Stimulated activated CD4-positive, alpha-beta T cell treated with anti-CD3 and anti-CD28 coated beads, Interleukin-1b, Interleukin-23, amount 100 ng/mL, for 1 hour (primary cell): ENCODE data around the gene TH.
"Not testable (repeated sequence)": the region's sequence is repeated elsewhere in the genome, so short reads cannot be mapped to it uniquely, and the experiment has no call there.

Experiments used
- DNase-seq, 2 donors: peaks; one replicate each; pipeline ENCODE4 v3.0.0-alpha.2; 2020; ENCODE audit warnings: low read depth in 2 of 2

Gene TH

DNA sequence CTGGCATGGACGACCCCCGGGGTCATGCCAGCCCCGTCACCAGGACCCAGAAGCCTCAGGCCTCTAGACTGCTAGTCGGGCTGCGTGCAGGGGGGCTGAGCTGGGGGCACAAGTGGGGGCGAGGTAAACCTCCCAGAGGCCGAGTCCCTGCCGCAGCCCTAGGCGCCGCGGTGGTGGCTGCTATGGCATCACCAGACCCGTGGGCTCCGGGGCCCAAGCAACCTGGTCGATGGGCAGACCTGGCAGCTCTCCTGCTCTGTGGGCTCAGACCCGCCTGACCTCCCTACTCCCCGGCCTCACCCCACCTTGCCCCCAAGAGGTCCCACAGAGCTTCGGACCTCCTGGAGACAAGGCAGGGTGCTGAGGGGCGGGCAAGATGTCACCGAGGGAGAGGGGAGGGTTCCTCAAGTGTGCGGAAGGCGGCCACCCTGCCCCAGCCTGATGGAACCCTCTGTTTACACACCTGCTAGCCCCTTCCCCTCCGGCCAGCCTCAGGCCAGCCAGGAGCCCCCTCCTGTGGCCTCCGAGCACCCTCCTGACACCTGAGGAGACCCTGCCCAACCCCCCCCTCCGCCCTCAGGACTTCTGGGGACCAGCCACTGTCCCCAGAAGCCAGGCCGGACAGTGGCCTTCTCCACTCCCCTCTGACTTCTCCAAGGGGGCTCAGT, 41.8 kb downstream of the TH start:
- no peak for DNase-seq

GRCh38 chr11:2129308-2129698, 42.3 kb downstream of the TH start:
- DNase-seq, result no peak

GRCh38 chr11:2128511-2129307, 42.9 kb downstream of the TH start:
- no peak for DNase-seq

- DNase-seq, result no peak
Measured at GRCh38 chr11:2128130-2128510, 43.5 kb downstream of the TH start.

DNA sequence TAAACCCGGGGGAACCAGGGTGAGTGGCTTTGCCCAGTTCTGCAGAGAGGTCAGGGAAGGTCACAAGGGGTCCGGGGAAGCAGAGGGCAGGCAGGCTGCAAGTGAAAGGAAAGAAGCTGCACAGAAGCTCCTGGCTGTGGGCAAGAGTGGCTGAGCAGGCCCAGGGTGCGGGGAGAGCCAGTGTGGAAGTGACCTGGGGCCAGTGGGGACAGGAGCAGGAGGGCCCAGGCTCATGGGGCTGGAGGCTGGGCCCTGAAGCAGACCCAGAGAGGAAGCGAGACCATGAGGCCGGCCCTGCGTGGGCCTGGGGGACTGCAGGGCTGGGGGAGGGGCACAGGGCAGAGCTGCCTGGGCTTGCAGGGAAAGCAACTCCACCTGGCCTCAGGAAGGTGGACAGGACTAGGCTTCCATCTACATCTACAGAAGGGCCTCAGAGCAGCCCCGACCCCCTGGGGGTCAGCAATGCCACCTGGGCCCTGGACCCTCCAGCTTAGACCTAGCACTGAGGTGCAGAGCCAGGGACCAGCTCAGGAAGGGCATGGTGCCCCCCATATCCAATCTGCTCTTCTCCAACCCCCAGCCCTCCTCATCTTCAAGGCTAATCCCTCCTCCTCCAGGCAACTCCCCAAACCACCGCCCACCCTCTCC, 44.0 kb downstream of the TH start:
- no peak for DNase-seq

- no peak for DNase-seq
Measured at GRCh38 chr11:2126520-2127085, 45.0 kb downstream of the TH start.

DNA sequence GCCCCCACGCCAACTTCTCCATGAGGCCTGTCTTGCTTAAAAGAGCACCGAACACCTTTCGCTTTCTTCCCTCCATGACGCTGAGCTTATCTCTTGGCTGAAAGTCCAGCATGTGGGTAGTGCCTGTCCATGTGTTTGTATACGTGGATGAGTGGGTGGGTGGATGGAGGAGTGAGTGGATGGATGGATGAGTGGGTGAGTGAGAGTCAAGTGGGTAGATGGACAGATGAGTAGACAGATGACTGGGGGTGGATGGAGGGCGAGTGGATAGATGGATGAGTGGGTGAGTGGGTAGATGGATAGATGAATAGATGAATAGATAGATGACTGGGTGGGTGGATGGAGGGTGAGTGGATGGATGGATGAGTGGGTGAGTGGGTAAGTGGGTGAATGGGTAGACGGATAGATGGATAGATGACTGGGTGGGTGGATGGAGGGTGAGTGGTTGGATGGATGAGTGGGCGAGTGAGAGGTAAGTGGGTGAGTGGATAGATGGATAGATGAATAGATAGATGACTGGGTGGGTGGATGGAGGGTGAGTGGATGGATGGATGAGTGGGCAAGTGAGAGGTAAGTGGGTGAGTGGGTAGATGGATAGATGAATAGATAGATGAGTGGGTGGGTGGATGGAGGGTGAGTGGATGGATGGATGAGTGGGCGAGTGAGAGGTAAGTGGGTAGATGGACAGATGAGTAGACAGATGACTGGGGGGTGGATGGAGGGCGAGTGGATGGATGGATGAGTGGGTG, 46.7 kb downstream of the TH start:
- not testable (repeated sequence) for DNase-seq

DNA sequence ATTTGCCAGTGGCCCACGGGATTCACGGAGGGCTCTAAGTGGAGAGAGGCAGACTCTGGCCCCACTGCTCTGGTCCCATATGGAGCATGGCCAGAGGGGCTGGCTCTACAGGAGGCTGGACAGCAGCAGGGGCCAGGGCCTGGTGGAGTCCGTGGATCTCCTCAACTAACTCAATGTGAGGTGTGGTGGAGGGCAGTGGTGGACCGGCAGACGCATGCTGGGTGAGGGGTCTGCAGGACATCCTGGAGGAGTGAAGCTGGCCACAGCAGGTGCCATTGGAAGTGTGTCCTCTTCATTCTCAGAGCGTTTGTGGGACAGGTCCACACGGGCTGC, 48.0 kb downstream of the TH start:
- no peak for DNase-seq

DNA sequence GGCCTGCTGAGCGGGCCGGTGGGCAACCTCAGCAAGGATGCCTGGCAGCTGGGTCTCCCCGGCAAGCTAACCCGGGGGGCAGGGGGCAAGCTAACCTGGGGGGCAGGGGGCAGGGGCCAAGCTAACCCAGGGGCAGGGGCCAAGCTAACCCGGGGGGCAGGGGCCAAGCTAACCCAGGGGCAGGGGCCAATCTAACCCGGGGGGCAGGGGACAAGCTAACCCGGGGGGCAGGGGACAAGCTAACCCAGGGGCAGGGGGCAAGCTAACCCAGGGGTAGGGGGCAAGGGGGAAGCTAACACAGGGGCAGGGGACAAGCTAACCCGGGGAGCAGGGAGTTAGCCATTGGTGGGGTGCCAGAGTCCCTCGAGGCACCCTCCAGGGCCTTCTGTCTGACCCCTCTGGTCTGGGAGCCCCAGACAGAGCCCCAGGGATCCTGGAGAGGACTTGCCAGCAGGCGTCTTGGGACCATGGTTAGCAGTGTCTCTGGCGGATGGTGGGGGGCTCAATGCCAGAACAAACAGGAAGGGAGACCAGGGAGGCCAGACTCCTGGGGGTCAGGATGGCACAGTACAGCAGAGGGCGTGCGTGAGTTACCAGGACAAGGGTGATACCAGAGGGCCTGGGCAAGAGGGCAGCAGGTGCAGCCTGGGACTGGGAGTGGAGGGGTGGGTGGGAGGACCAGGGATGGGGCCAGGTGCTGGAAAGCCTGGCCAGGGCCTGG, 48.5 kb downstream of the TH start:
- DNase-seq, result no peak

- no peak for DNase-seq
Measured at GRCh38 chr11:2122222-2122906, 49.3 kb downstream of the TH start.

DNA sequence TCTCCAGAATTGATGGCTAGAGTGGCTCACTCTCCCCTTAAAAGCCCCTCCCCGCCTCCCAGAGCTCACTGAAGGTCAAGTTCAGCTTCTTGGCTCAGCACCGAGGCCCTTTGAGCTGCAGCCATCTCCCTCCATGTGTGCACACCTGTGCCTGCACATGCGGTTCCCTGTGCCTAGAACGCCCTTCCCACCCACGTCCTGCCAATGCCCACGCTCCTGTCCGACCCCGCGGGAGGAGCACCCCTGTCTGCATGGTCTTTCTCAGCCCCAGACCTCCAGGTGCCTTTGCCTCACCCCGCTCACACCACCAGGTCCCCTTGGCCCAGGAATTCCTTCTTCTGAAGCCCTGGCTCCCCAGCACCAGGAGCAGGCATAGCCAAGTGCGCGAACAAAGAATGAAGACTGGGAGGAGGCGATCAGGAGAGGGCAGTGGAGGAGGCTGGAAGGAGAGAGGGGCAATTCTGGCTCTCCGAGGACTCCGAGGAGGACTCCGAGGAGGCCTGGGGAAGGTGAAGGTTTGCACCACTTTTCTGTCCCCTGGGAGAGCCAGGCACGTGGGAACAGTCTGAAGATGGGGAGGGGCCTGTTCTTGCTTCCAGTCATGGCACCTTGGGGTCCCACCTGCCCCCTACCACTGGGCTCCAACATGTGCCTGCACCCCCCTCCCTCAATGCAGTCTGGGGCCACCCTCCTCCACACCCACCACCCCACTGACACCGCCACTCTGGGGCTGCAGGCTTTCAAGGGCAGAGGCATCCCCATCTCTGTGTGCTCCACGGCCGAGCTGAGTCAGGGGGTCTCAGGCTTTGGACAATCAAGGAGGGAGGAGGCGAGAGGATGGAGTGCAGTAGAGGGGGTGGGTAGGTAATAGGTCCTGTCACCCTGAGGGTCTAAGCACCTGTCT, 50.1 kb downstream of the TH start:
- no peak for DNase-seq

GRCh38 chr11:2120359-2121100, 51.1 kb downstream of the TH start:
- no peak for DNase-seq

DNA sequence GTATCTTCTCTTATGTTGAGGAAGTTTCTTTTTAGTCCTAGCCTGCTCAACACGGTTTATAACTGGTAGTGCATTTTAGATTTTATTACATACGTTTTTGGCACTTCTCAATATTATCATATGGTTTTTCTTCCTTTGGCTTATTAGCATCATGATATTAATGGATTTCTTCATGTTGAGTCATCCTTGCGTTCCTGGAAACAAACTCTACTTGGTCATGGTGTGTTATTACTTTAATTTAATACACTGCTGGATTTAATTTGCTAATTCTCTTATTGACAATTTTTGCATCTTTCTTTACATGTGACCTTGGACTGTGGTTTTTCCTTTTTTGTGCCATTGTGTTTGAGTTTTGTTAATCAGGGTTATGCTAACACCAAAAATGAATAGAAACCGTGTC, 52.9 kb downstream of the TH start:
- DNase-seq, result no peak

GRCh38 chr11:2116680-2117079, 54.9 kb downstream of the TH start:
- no peak for DNase-seq

DNA sequence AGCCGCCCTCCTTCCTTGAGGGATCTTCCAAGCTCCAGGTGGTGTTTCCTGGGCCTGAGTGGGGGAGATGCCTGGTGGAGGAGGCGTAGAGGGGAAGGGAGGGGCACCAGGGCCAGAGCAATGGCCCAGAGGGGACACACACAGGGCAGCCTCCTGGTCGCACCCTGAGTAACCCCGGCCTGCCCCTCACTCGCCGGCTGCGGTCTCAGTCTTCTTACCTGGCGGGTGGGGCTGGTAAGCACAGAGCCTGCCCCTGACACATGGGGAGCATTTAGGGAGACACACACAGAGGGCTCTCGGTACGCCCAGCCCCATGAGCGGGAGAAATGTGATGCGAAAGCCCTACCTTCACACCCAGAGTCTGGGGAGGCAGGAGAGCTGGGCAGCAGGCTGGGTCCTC, 56.3 kb downstream of the TH start:
- DNase-seq, result no peak

GRCh38 chr11:2114430-2115241, 57.0 kb downstream of the TH start:
- no peak for DNase-seq
